HFF-Myc (cell line): ENCODE data around the gene PRPF38B.
A peak's percentile ranks its signal among the peaks of the same experiment; 100 is the strongest.

Experiments used
- DNase-seq: peaks from one replicate; pipeline ENCODE4 v3.0.0-alpha.2; 2011; ENCODE audit warnings: low read depth; ENCODE audit errors: extremely low read depth
- H3K4me3 ChIP-seq: replicated peaks from 2 replicates; pipeline ENCODE4 v1.5.1; 2011; ENCODE audit warnings: low read depth, mild to moderate bottlenecking, control low read depth, low read length
- CTCF ChIP-seq: IDR thresholded peaks from 2 replicates; pipeline ENCODE4 v1.5.1; 2012; ENCODE audit warnings: mild to moderate bottlenecking, low read depth, low read length, control low read depth; ENCODE audit errors: missing control alignments

PRPF38B gene

GRCh38 chr1:108691942-108692723 is at the start of gene PRPF38B:
TSS of gene PRPF38B (plus strand) at chr1:108692310. CDS start at chr1:108692592, 282 bp downstream.
- peak; percentile 67 for DNase-seq
- peak within 1 kb of the TSS; percentile 81 for H3K4me3 ChIP-seq
- TF ChIP-seq CTCF: no peak

GRCh38 chr1:108643492-108644335 is 48.4 kb upstream of the PRPF38B start:
- DNase-seq: peak; percentile 47
- H3K4me3 ChIP-seq: no peak overlapping the region
- peak; percentile 47 for TF ChIP-seq CTCF

- no peak for DNase-seq
- TF ChIP-seq CTCF: no peak
- no peak overlapping the region for H3K4me3 ChIP-seq
Measured at GRCh38 chr1:108644984-108645383, 47.1 kb upstream of the PRPF38B start.

GRCh38 chr1:108645564-108646184 is 46.4 kb upstream of the PRPF38B start:
- DNase-seq: no peak
- H3K4me3 ChIP-seq: no peak overlapping the region
- no peak for TF ChIP-seq CTCF

GRCh38 chr1:108646265-108646647 is 45.9 kb upstream of the PRPF38B start:
- no peak for DNase-seq
- no peak overlapping the region for H3K4me3 ChIP-seq
- TF ChIP-seq CTCF: no peak

- no peak overlapping the region for H3K4me3 ChIP-seq
- TF ChIP-seq CTCF: no peak
- DNase-seq: peak; percentile 65
Measured at GRCh38 chr1:108646648-108647269, 45.4 kb upstream of the PRPF38B start.
